ENCODE data around the gene KCNG2.

The KCNG2 gene

GRCh38 chr18:79785831-79786230 is 11.9 kb upstream of the KCNG2 start:
- DNase-seq (ENCODE audit: low read depth) = no peak

- DNase-seq (ENCODE audit: low read depth) = no peak
Measured at GRCh38 chr18:79786304-79786703, 11.4 kb upstream of the KCNG2 start.

- DNase-seq (ENCODE audit: low read depth) = no peak
Measured at GRCh38 chr18:79786786-79787526, 10.8 kb upstream of the KCNG2 start.

- DNase-seq (ENCODE audit: low read depth) = no peak
Measured at GRCh38 chr18:79787527-79787864, 10.2 kb upstream of the KCNG2 start.

- DNase-seq (ENCODE audit: low read depth) = no peak
Measured at GRCh38 chr18:79787865-79788733, 9.6 kb upstream of the KCNG2 start.

- DNase-seq (ENCODE audit: low read depth) = no peak
Measured at GRCh38 chr18:79788734-79789085, 9.0 kb upstream of the KCNG2 start.

GRCh38 chr18:79789091-79789891 is 8.4 kb upstream of the KCNG2 start:
- no peak for DNase-seq (ENCODE audit: low read depth)

- DNase-seq (ENCODE audit: low read depth) = no peak
Measured at GRCh38 chr18:79789901-79790890, 7.5 kb upstream of the KCNG2 start.

- no peak for DNase-seq (ENCODE audit: low read depth)
Measured at GRCh38 chr18:79790996-79791972, 6.5 kb upstream of the KCNG2 start.

- no peak for DNase-seq (ENCODE audit: low read depth)
Measured at GRCh38 chr18:79792096-79792987, 5.4 kb upstream of the KCNG2 start.

GRCh38 chr18:79792988-79793355 is 4.8 kb upstream of the KCNG2 start:
- DNase-seq (ENCODE audit: low read depth) = no peak

GRCh38 chr18:79794846-79795245 is 2.9 kb upstream of the KCNG2 start:
- no peak for DNase-seq (ENCODE audit: low read depth)

GRCh38 chr18:79795446-79795845 is 2.3 kb upstream of the KCNG2 start:
- no peak for DNase-seq (ENCODE audit: low read depth)

- DNase-seq (ENCODE audit: low read depth) = no peak
Measured at GRCh38 chr18:79796016-79796415, 1.7 kb upstream of the KCNG2 start.

- no peak for DNase-seq (ENCODE audit: low read depth)
Measured at GRCh38 chr18:79796531-79797405, 970 bp upstream of the KCNG2 start.

GRCh38 chr18:79798346-79798998 is 734 bp downstream of the KCNG2 start:
- no peak for DNase-seq (ENCODE audit: low read depth)

GRCh38 chr18:79798999-79799370 is 1.2 kb downstream of the KCNG2 start:
- DNase-seq (ENCODE audit: low read depth) = no peak

Measured in activated T-cell treated with anti-CD3 and anti-CD28 coated beads for 48 hours (primary cell).